ENCODE results near the gene TMEM131. TPM values are rescaled to one million over a fixed set of nuclear protein-coding genes. Genes with fewer than 3 reads are reported as not detected.

The TMEM131 gene
- polyA plus RNA-seq, 3 donors: 7.0 to 23.6 (median 8.2) TPM

- peaks cover 45% of the 10 kb centered on the region for H3K4me1 Mint-ChIP-seq
- Histone ChIP-seq H3K9me3 (replicated peaks in 1 of 2; ENCODE audit: control insufficient read depth in 1 of 2, insufficient read depth in 1 of 2, low read length in 2 of 2) (no peaks in the 10 kb centered on the region), H3K9ac (ENCODE audit: insufficient read depth, low read length, poor library complexity, severe bottlenecking) (no peak overlapping the region), H3K4me2 (replicated peaks; ENCODE audit: extremely low read depth, low read length, poor library complexity, severe bottlenecking) (no peak overlapping the region), H3K27ac (ENCODE audit: low read depth in 1 of 2, low read length in 2 of 2) (peak overlapping the region in 1 of 2 donors; percentile 49), H2AFZ (ENCODE audit: insufficient read depth, low read depth, low read length, poor library complexity, severe bottlenecking) (no peak overlapping the region), H3K36me3 (replicated peaks in 1 of 2; ENCODE audit: control insufficient read depth in 1 of 2, insufficient read depth in 2 of 2, low read length in 2 of 2) (no peaks in the 10 kb centered on the region), H3K27me3 (ENCODE audit: control insufficient read depth in 2 of 2, insufficient read depth in 2 of 2, low read length in 2 of 2) (no peaks in the 10 kb centered on the region), H4K20me1 (ENCODE audit: insufficient read depth, low read length) (peaks cover 98% of the 10 kb centered on the region), H3K4me1 (ENCODE audit: control insufficient read depth in 1 of 2, insufficient read depth in 2 of 2, low read length in 2 of 2) (peaks cover 15 to 27% of the 10 kb centered on the region in 2 donors), H3K79me2 (ENCODE audit: insufficient read depth, low read length) (peaks cover 99% of the 10 kb centered on the region), H3K4me3 (replicated peaks in 1 of 3; ENCODE audit: low read depth in 2 of 3, low read length in 3 of 3) (no peak overlapping the region)
- H3K36me3 Mint-ChIP-seq: peaks cover 0 to 11% of the 10 kb centered on the region in 2 donors
- 93% methylated on average over 1 of the region's 2 CpGs for WGBS (ENCODE audit: insufficient coverage)
- H3K27ac Mint-ChIP-seq: peak overlapping the region in 5 of 7 donors; percentile 11 to 72 (median 24)
- peak in 2 of 3 donors; percentile 22 to 66 for DNase-seq
- H3K27me3 Mint-ChIP-seq (ENCODE audit: low read depth in 3 of 3): no peaks in the 10 kb centered on the region
- TF ChIP-seq CTCF (IDR thresholded peaks at IDR 0.05): no peak
- intact Hi-C loops (cut with micrococcal nuclease): no loop called here
- H3K9me3 Mint-ChIP-seq: no peaks in the 10 kb centered on the region
- H3K4me3 Mint-ChIP-seq: no peak overlapping the region
Observed at GRCh38 chr2:97951155-97951680, 44.5 kb downstream of the TMEM131 start.

- H3K27me3 ChIP-seq (ENCODE audit: control insufficient read depth in 2 of 2, insufficient read depth in 2 of 2, low read length in 2 of 2): no peaks in the 10 kb centered on the region
- intact Hi-C loops (cut with micrococcal nuclease): no loop called here
- no peak overlapping the region for H3K4me3 ChIP-seq (replicated peaks in 1 of 3; ENCODE audit: low read depth in 2 of 3, low read length in 3 of 3)
- H3K4me1 ChIP-seq (ENCODE audit: control insufficient read depth in 1 of 2, insufficient read depth in 2 of 2, low read length in 2 of 2): peaks cover 15 to 27% of the 10 kb centered on the region in 2 donors
- Mint-ChIP-seq H3K4me3 (no peak overlapping the region), H3K27me3 (ENCODE audit: low read depth in 3 of 3) (no peaks in the 10 kb centered on the region), H3K9me3 (no peaks in the 10 kb centered on the region), H3K4me1 (peaks cover 43% of the 10 kb centered on the region), H3K36me3 (peaks cover 0 to 11% of the 10 kb centered on the region in 2 donors), H3K27ac (peak overlapping the region in 5 of 7 donors; percentile 4 to 26 (median 15))
- no peak for TF ChIP-seq CTCF (IDR thresholded peaks at IDR 0.05)
- no peak overlapping the region for H3K4me2 ChIP-seq (replicated peaks; ENCODE audit: extremely low read depth, low read length, poor library complexity, severe bottlenecking)
- peaks cover 99% of the 10 kb centered on the region for H3K79me2 ChIP-seq (ENCODE audit: insufficient read depth, low read length)
- no peaks in the 10 kb centered on the region for H3K36me3 ChIP-seq (replicated peaks in 1 of 2; ENCODE audit: control insufficient read depth in 1 of 2, insufficient read depth in 2 of 2, low read length in 2 of 2)
- DNase-seq: no peak
- H3K9me3 ChIP-seq (replicated peaks in 1 of 2; ENCODE audit: control insufficient read depth in 1 of 2, insufficient read depth in 1 of 2, low read length in 2 of 2): no peaks in the 10 kb centered on the region
- H2AFZ ChIP-seq (ENCODE audit: insufficient read depth, low read depth, low read length, poor library complexity, severe bottlenecking): no peak overlapping the region
- no CpG with 5 or more reads among the region's 3 CpGs for WGBS (ENCODE audit: insufficient coverage)
- H3K9ac ChIP-seq (ENCODE audit: insufficient read depth, low read length, poor library complexity, severe bottlenecking): no peak overlapping the region
- H4K20me1 ChIP-seq (ENCODE audit: insufficient read depth, low read length): peaks cover 97% of the 10 kb centered on the region
- H3K27ac ChIP-seq (ENCODE audit: low read depth in 1 of 2, low read length in 2 of 2): peak overlapping the region in 1 of 2 donors; percentile 49
Observed at GRCh38 chr2:97950329-97951154, 45.2 kb downstream of the TMEM131 start.
